ENCODE data around the gene NEK6. TPM values are rescaled to one million over a fixed set of nuclear protein-coding genes. Genes with fewer than 3 reads are reported as not detected.

The NEK6 gene
- polyA plus RNA-seq, 1 experiment, result 73.6 TPM

GRCh38 chr9:124265551-124265950, 7.8 kb downstream of the NEK6 start:
- no peak for DNase-seq (ENCODE audit: low read depth)
- CTCF ChIA-PET, result no interaction called here
- peaks cover 10% of the 10 kb centered on the region for H3K36me3 ChIP-seq (ENCODE audit: control insufficient read depth, insufficient read depth, low read length)
- no peaks in the 10 kb centered on the region for H3K27me3 ChIP-seq (ENCODE audit: control insufficient read depth, insufficient read depth, low read length)
- no peak overlapping the region for H3K4me3 ChIP-seq (ENCODE audit: low read depth, low read length)
- POLR2A ChIA-PET, result no interaction called here
- no peak for TF ChIP-seq CTCF (IDR thresholded peaks at IDR 0.05; ENCODE audit: insufficient read depth, low read depth, low read length)

GRCh38 chr9:124266139-124266825, 8.5 kb downstream of the NEK6 start:
- CTCF ChIA-PET, result interaction anchor here (0.9 to 1.0 kb wide), 2 partner anchors 30 to 139 kb away, joined by 3 read pairs; no protein-coding TSS in a partner anchor
- POLR2A ChIA-PET, result interaction anchor here (0.6 kb wide), 1 partner anchor 13 kb away, joined by 3 read pairs; no protein-coding TSS in a partner anchor
- no peaks in the 10 kb centered on the region for H3K27me3 ChIP-seq (ENCODE audit: control insufficient read depth, insufficient read depth, low read length)
- H3K4me3 ChIP-seq (ENCODE audit: low read depth, low read length), result no peak overlapping the region
- H3K36me3 ChIP-seq (ENCODE audit: control insufficient read depth, insufficient read depth, low read length), result peaks cover 15% of the 10 kb centered on the region
- DNase-seq (ENCODE audit: low read depth), result no peak
- TF ChIP-seq CTCF (IDR thresholded peaks at IDR 0.05; ENCODE audit: insufficient read depth, low read depth, low read length), result no peak

- no peak overlapping the region for H3K4me3 ChIP-seq (ENCODE audit: low read depth, low read length)
- POLR2A ChIA-PET, result no interaction called here
- DNase-seq (ENCODE audit: low read depth), result no peak
- no peak for TF ChIP-seq CTCF (IDR thresholded peaks at IDR 0.05; ENCODE audit: insufficient read depth, low read depth, low read length)
- CTCF ChIA-PET, result interaction anchor here (0.9 to 1.0 kb wide), 2 partner anchors 29 to 140 kb away, joined by 3 read pairs; no protein-coding TSS in a partner anchor
- no peaks in the 10 kb centered on the region for H3K27me3 ChIP-seq (ENCODE audit: control insufficient read depth, insufficient read depth, low read length)
- peaks cover 18% of the 10 kb centered on the region for H3K36me3 ChIP-seq (ENCODE audit: control insufficient read depth, insufficient read depth, low read length)
These were observed 9.1 kb downstream of the NEK6 start for GRCh38 chr9:124266826-124267201.

DNA sequence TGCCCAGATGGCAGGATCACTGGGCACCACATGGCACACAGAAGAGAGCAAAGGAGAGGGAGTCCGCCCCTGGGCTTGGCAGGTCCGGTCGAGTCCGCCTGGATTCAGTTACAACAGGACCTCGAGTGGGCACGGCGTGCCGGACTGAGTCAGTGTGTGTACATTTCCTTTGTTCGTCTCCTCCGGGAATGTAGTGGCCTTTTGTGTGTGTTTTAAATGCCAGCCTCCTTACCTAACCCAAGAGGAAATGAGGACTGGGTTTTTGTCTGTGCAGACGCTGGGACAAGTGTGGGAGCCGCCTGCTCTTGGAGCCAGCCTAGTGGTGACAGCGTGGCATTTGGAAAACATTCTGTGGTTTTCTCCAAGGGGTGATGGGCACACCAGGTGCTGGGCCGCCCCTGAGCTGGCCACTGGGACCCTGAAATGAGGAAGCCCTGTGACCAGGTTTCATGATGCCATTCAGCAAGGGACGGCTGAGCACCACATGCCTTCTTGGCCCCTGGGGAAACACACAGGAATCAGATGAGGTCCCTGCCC, 9.6 kb downstream of the NEK6 start:
- Histone ChIP-seq H3K36me3 (ENCODE audit: control insufficient read depth, insufficient read depth, low read length) (peaks cover 19% of the 10 kb centered on the region), H3K4me3 (ENCODE audit: low read depth, low read length) (no peak overlapping the region), H3K27me3 (ENCODE audit: control insufficient read depth, insufficient read depth, low read length) (no peaks in the 10 kb centered on the region)
- ChIA-PET POLR2A (no interaction called here), CTCF (interaction anchor here (0.9 kb wide), 1 partner anchor 29 kb away, joined by 3 read pairs; no protein-coding TSS in a partner anchor)
- DNase-seq (ENCODE audit: low read depth), result no peak
- no peak for TF ChIP-seq CTCF (IDR thresholded peaks at IDR 0.05; ENCODE audit: insufficient read depth, low read depth, low read length)

DNA sequence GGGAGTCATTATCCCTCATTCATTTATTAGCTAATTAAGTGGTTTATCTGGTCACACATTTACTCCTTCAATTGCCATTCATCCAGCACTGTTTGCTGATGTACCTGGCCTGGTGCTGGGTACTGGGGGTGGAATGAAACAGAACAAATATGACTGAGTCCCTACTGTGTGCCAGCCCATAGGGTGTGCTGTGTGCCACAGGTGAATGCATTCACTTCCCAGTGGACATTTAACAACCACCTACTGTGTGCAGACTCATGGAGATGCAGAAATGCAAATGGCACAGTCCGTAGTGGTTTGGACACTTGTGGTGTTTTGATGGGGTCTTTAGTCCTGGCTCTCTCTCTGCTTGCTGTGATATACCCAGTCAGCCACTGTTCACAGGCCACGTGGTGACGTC, 10.5 kb downstream of the NEK6 start:
- ChIA-PET CTCF (no interaction called here), POLR2A (no interaction called here)
- Histone ChIP-seq H3K4me3 (ENCODE audit: low read depth, low read length) (no peak overlapping the region), H3K36me3 (ENCODE audit: control insufficient read depth, insufficient read depth, low read length) (peaks cover 17% of the 10 kb centered on the region), H3K27me3 (ENCODE audit: control insufficient read depth, insufficient read depth, low read length) (no peaks in the 10 kb centered on the region)
- TF ChIP-seq CTCF (IDR thresholded peaks at IDR 0.05; ENCODE audit: insufficient read depth, low read depth, low read length), result no peak
- no peak for DNase-seq (ENCODE audit: low read depth)
